ENCODE results near the gene HES7.
"Not testable (repeated sequence)": the region's sequence is repeated elsewhere in the genome, so short reads cannot be mapped to it uniquely, and the experiment has no call there.

Gene HES7

GRCh38 chr17:8100763-8101162, 23.1 kb downstream of the HES7 start:
- no peak for DNase-seq (ENCODE audit: low read depth, low spot score)

DNA sequence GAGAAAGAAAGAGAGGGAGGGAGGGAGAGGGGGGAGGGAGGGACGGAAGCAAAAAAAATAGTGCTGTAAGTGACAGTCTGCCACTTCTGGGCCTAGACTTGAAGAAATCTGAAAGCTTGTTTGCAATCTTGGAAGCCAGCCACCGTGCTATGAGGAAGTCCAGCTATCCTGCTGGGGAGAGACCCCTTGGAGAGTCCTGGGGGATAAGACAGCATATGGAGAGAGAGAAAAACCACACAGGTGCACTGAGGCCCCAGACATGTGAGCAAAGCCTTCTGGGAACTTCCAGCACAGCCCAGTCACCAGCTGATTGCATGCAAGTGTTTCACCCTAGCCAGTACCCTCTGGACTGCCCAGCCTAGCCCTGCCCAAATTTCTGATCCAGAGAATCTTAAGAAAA, 23.8 kb downstream of the HES7 start:
- DNase-seq (ENCODE audit: low read depth, low spot score): no peak

GRCh38 chr17:8096541-8096940, 27.4 kb downstream of the HES7 start:
- DNase-seq (ENCODE audit: low read depth, low spot score): no peak

DNA sequence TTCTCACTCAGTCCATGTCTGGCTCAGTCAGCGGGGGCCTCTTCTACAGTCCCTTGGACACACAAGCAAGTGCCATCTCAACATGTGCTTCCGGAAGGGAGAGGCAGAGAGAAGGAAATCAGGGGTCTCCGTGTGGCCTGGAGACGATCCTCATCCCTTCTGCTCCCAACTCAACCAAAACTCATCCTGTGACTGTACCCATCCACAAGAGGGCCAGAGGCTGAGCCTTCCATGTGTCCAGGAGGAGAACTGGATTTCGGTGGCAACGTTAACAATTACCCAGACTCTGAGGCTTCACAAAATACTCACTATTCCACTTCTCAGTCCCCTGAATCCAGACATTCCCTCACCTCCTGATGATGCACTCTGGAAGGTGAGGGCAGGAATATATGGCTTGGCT, 28.5 kb downstream of the HES7 start:
- no peak for DNase-seq (ENCODE audit: low read depth, low spot score)

GRCh38 chr17:8091033-8091687, 32.7 kb downstream of the HES7 start:
- no peak for DNase-seq (ENCODE audit: low read depth, low spot score)

DNA sequence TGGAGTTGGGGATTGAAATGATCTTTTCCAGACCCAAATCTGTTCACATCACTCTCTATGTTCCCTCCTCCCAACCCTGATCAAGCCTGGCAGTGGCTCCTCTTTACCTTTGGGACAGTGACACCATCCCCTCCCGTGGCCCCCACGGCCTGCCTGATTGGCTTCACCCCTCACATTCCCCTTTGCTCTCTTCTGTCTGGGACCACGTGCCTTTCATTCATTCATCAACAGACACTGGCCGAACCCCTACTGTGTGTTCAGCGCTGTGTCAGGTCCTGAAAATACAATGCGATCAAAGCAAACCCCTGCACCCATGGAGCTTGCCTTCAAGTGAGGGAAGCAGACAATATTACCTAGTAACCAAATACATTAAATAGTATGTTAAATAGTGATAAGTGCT, 34.2 kb downstream of the HES7 start:
- DNase-seq (ENCODE audit: low read depth, low spot score): no peak

GRCh38 chr17:8087952-8088230, 36.0 kb downstream of the HES7 start:
- no peak for DNase-seq (ENCODE audit: low read depth, low spot score)

GRCh38 chr17:8087075-8087951, 36.6 kb downstream of the HES7 start, which contains the start of gene ALOX12B:
Gene ALOX12B, minus strand, starts transcription at chr17:8087716. Its CDS starts 274 bp downstream, at chr17:8087442.
- no peak for DNase-seq (ENCODE audit: low read depth, low spot score)

DNA sequence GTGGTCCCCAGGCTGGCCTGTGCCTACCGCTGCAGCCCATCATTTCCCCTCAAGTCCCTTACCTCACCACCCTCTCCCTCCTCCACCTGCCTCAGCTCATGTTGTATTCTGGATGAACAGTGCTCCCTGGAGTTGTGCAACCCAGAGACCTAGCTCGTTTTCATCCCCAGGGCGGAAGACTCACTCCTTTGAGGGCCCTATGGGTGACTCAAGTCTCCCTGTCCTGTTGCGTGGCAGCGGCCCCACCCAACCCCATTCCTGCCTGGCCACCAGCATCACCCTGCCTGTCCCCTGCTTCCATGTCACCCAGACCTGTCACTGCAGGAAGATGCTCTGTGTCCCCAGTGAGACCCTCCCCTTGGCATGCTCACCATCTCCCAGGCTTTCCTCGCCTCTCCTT, 39.7 kb downstream of the HES7 start:
- no peak for DNase-seq (ENCODE audit: low read depth, low spot score)

GRCh38 chr17:8082292-8082691, 41.6 kb downstream of the HES7 start:
- no peak for DNase-seq (ENCODE audit: low read depth, low spot score)

DNA sequence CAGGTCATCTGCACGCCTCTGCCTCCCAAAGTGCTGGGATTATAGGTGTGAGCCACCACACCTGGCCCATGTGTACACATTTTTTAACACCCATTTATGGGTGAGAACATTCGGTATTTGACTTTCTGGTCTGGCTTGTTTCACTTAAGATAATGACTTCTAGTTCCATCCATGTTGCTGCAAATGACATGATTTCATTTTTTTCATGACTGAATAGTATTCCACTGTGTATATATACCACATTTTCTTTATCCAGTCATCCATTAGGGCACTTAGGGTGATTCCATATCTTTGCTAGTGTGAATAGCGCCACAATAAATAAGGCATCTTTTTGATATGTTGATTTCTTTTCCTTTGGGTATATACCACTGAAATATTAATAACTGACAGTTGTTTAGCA, 42.0 kb downstream of the HES7 start:
- no peak for DNase-seq (ENCODE audit: low read depth, low spot score)

GRCh38 chr17:8080799-8081219, 43.1 kb downstream of the HES7 start:
- no peak for DNase-seq (ENCODE audit: low read depth, low spot score)

GRCh38 chr17:8080208-8080798, 43.6 kb downstream of the HES7 start:
- no peak for DNase-seq (ENCODE audit: low read depth, low spot score)

DNA sequence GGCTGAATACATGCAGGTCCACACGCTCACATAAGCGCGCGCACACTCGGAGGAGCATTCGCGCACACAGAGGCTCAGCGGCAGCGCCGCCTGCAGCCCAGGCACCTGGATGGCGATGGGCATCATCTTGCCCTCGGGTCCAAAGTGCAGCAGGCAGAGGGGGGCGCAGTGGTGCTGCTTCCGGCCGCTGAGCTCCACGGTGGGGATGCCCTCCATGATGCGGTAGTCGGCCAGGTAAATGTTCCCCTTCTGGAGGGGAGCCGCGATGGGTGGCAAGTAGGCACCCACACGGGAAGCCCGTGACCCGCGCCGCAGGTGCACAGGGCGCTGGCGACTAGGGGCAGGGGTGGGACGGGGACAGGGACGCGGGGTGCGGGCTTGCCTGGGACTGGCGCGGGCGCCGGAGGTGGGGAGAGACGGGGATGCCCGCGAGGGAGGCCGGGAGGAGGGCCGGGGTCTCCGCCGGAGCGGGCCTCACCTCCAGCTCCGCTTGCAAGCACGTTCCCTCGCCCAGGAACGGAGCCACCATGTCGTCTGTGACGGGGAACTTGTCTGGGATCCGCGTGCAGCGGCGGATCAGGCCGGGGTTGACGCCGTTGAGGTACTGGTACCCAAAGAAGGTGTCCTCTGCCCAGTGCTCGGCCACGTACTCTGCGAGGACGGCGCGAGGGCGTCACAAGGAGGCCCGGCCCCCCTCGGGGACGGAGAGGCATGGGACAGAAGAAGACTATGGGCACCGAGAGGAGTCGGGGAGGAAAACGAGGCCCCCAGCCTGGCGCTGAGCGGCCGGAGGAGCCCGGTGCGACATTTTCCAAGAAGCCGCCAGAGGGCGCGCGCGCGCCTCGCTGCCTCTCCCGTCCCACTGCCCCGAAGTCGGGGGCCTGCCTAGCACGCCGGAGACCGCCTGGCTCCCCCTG, 44.4 kb downstream of the HES7 start:
- peak; percentile 82 for DNase-seq (ENCODE audit: low read depth, low spot score)

- DNase-seq (ENCODE audit: low read depth, low spot score): not testable (repeated sequence)
These were observed 46.0 kb downstream of the HES7 start for GRCh38 chr17:8077939-8078338.

GRCh38 chr17:8076502-8077266, 47.2 kb downstream of the HES7 start:
- no peak for DNase-seq (ENCODE audit: low read depth, low spot score)

- no peak for DNase-seq (ENCODE audit: low read depth, low spot score)
These were observed 48.1 kb downstream of the HES7 start for GRCh38 chr17:8075574-8076342.

- no peak for DNase-seq (ENCODE audit: low read depth, low spot score)
These were observed 48.8 kb downstream of the HES7 start for GRCh38 chr17:8075081-8075480.

- no peak for DNase-seq (ENCODE audit: low read depth, low spot score)
These were observed 49.4 kb downstream of the HES7 start for GRCh38 chr17:8074554-8074953.
